HepG2 (cell line): Measurements from ENCODE around the gene EIF2B1. TPM values are rescaled to one million over a fixed set of nuclear protein-coding genes. Genes with fewer than 3 reads are reported as not detected.
A peak's percentile ranks its signal among the peaks of the same experiment; 100 is the strongest.

Source experiments
- ELF4 ChIP-seq: sonication (generic); formaldehyde crosslinking; IDR thresholded peaks from 2 replicates; pipeline ENCODE4 v1.5.0; 2020; ENCODE audit warnings: missing genetic modification reagents, mild to moderate bottlenecking, moderate library complexity, borderline replicate concordance
- HDAC2 ChIP-seq: sonication (generic); formaldehyde crosslinking; IDR thresholded peaks from 2 replicates; pipeline ENCODE4 v1.4.0; 2020; ENCODE audit warnings: missing genetic modification reagents
- IKZF4 ChIP-seq: sonication (generic); formaldehyde crosslinking; IDR thresholded peaks from 2 replicates; pipeline ENCODE4 v1.5.1; 2020; ENCODE audit warnings: borderline replicate concordance, mild to moderate bottlenecking, low read depth, missing genetic modification reagents; ENCODE audit errors: not compliant biosample characterization
- MXD3 ChIP-seq: IDR thresholded peaks from 2 replicates; pipeline ENCODE4 v1.6.1; 2016; ENCODE audit warnings: mild to moderate bottlenecking, missing biosample characterization, missing genetic modification reagents
- POGZ ChIP-seq: sonication (generic); formaldehyde crosslinking; IDR thresholded peaks from 2 replicates; pipeline ENCODE4 v1.4.0; 2020; ENCODE audit warnings: mild to moderate bottlenecking, missing genetic modification reagents
- POLR2AphosphoS5 ChIP-seq: IDR thresholded peaks from 2 replicates; pipeline ENCODE4 v1.6.1; 2012; ENCODE audit warnings: low read depth, low read length
- PPARG ChIP-seq: conservative IDR thresholded peaks from 2 replicates; pipeline ENCODE4 v1.6.1; 2016; ENCODE audit warnings: missing biosample characterization, missing genetic modification reagents
- RARG ChIP-seq: sonication (generic); formaldehyde crosslinking; IDR thresholded peaks from 2 replicates; pipeline ENCODE4 v1.4.0; 2020; ENCODE audit warnings: low read depth, mild to moderate bottlenecking, missing genetic modification reagents
- REL ChIP-seq: sonication (generic); formaldehyde crosslinking; conservative IDR thresholded peaks from 2 replicates; pipeline ENCODE4 v1.8.0; 2022; ENCODE audit warnings: mild to moderate bottlenecking, missing genetic modification reagents, moderate library complexity
- SCMH1 ChIP-seq: sonication (generic); formaldehyde crosslinking; IDR thresholded peaks from 2 replicates; pipeline ENCODE4 v1.9.0; 2021; ENCODE audit warnings: missing genetic modification reagents, mild to moderate bottlenecking, borderline replicate concordance
- SKI ChIP-seq: fragments of 450-650 bp; IDR thresholded peaks from one replicate; pipeline ENCODE4 v1.6.1; 2018; ENCODE audit warnings: mild to moderate bottlenecking; ENCODE audit not compliant: partially characterized antibody
- ZFYVE20 ChIP-seq: sonication (generic); formaldehyde crosslinking; IDR thresholded peaks from 2 replicates; pipeline ENCODE4 v1.8.0; 2023; ENCODE audit warnings: low read depth, mild to moderate bottlenecking, moderate library complexity, missing genetic modification reagents, borderline replicate concordance
- ZNF138 ChIP-seq: sonication (generic); formaldehyde crosslinking; IDR thresholded peaks from 2 replicates; pipeline ENCODE4 v1.5.0; 2020; ENCODE audit warnings: mild to moderate bottlenecking, low read depth, missing genetic modification reagents
- ZNF550 ChIP-seq: sonication (generic); formaldehyde crosslinking; IDR thresholded peaks from 2 replicates; pipeline ENCODE4 v1.4.0; 2020; ENCODE audit warnings: mild to moderate bottlenecking, missing genetic modification reagents, borderline replicate concordance
- ZNF772 ChIP-seq: sonication (generic); formaldehyde crosslinking; IDR thresholded peaks from 2 replicates; pipeline ENCODE4 v1.5.0; 2020; ENCODE audit warnings: mild to moderate bottlenecking, missing genetic modification reagents
- ZSCAN9 ChIP-seq: IDR thresholded peaks from 2 replicates; pipeline ENCODE4 v1.6.1; 2016; ENCODE audit warnings: borderline replicate concordance
- polyA plus RNA-seq, 8 experiments: library from polyadenylated mRNA; depleted of rRNA in 3 of 8; stranded (reverse) in 7 of 8; unstranded in 1 of 8; fragments of >200 nt; fragmentation: Illumina TruSeq in 4 of 8; extraction: Trizol in 4 of 8; gene quantifications; 2 replicates each; pipeline versions ENCODE4 v1.2.1 to v1.2.3, GENCODE V29; 2011 to 2016; ENCODE audit warnings: low read depth in 4 of 8, missing spikeins in 1 of 8, mixed read lengths in 1 of 8; ENCODE audit not compliant: insufficient read depth in 1 of 8
- total RNA-seq, 5 experiments: library from RNA; depleted of rRNA; stranded (reverse); fragments of >200 nt; fragmentation: Illumina TruSeq; extraction: Trizol; gene quantifications; 2 replicates each; pipeline ENCODE4 v1.2.3, GENCODE V29; 2016; ENCODE audit warnings: low read depth in 1 of 5
- TF ChIP-seq, protein P1 (sequence below): conservative IDR thresholded peaks from 2 replicates; pipeline ENCODE4 v1.6.1; 2018; ENCODE audit warnings: missing genetic modification reagents
- TF ChIP-seq, protein P2 (sequence below): sonication (generic); formaldehyde crosslinking; IDR thresholded peaks from 2 replicates; pipeline ENCODE4 v1.4.0; 2020; ENCODE audit warnings: mild to moderate bottlenecking, missing genetic modification reagents
- TF ChIP-seq, protein P3 (sequence below): sonication (generic); formaldehyde crosslinking; IDR thresholded peaks from 2 replicates; pipeline ENCODE4 v1.4.0; 2020; ENCODE audit warnings: missing genetic modification reagents, mild to moderate bottlenecking, borderline replicate concordance
- TF ChIP-seq, protein P4 (sequence below): sonication (generic); formaldehyde crosslinking; IDR thresholded peaks from 2 replicates; pipeline ENCODE4 v1.8.1; 2023; ENCODE audit warnings: mild to moderate bottlenecking, inconsistent platforms, moderate library complexity, missing genetic modification reagents, borderline replicate concordance

EIF2B1 gene
- total and polyA plus RNA-seq, 2 of the 13 experiments (the other 11 are each of a cell fraction or from before 2014, with no cell fraction given): 18.7 to 37.4 TPM

GRCh38 chr12:123601602-123602489 lies 31.6 kb downstream of the EIF2B1 start, which contains the start of gene DDX55 (continued):
- peak; percentile 56; the same call in 1 of the 2 replicates for TF ChIP-seq PPARG
- no peak for TF ChIP-seq ZFYVE20 (CRISPR knock-in tag)
- no peak for TF ChIP-seq SCMH1
- TF ChIP-seq ZNF550 (CRISPR knock-in tag): no peak
- no peak for TF ChIP-seq ELF4
- peak; percentile 92 for TF ChIP-seq POLR2AphosphoS5
- TF ChIP-seq REL (CRISPR knock-in tag): peak; percentile 80
- TF ChIP-seq MXD3 (CRISPR knock-in tag): peak; percentile 97
- TF ChIP-seq POGZ (CRISPR knock-in tag): peak; percentile 94
- peak; percentile 74 for TF ChIP-seq ZNF772 (CRISPR knock-in tag)
- TF ChIP-seq, protein P1, sequence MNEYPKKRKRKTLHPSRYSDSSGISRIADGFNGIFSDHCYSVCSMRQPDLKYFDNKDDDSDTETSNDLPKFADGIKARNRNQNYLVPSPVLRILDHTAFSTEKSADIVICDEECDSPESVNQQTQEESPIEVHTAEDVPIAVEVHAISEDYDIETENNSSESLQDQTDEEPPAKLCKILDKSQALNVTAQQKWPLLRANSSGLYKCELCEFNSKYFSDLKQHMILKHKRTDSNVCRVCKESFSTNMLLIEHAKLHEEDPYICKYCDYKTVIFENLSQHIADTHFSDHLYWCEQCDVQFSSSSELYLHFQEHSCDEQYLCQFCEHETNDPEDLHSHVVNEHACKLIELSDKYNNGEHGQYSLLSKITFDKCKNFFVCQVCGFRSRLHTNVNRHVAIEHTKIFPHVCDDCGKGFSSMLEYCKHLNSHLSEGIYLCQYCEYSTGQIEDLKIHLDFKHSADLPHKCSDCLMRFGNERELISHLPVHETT (CRISPR knock-in tag): peak; percentile 91; the same call in 1 of the 2 replicates
- 0 out of 2 replicates have a peak, but pooled peaks have one; percentile 62 for TF ChIP-seq RARG (CRISPR knock-in tag)
- peak; percentile 92 for TF ChIP-seq IKZF4 (CRISPR knock-in tag)
- TF ChIP-seq, protein P2, sequence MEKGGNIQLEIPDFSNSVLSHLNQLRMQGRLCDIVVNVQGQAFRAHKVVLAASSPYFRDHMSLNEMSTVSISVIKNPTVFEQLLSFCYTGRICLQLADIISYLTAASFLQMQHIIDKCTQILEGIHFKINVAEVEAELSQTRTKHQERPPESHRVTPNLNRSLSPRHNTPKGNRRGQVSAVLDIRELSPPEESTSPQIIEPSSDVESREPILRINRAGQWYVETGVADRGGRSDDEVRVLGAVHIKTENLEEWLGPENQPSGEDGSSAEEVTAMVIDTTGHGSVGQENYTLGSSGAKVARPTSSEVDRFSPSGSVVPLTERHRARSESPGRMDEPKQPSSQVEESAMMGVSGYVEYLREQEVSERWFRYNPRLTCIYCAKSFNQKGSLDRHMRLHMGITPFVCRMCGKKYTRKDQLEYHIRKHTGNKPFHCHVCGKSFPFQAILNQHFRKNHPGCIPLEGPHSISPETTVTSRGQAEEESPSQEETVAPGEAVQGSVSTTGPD (CRISPR knock-in tag): no peak
- TF ChIP-seq ZNF138 (CRISPR knock-in tag): no peak
- TF ChIP-seq, protein P3, sequence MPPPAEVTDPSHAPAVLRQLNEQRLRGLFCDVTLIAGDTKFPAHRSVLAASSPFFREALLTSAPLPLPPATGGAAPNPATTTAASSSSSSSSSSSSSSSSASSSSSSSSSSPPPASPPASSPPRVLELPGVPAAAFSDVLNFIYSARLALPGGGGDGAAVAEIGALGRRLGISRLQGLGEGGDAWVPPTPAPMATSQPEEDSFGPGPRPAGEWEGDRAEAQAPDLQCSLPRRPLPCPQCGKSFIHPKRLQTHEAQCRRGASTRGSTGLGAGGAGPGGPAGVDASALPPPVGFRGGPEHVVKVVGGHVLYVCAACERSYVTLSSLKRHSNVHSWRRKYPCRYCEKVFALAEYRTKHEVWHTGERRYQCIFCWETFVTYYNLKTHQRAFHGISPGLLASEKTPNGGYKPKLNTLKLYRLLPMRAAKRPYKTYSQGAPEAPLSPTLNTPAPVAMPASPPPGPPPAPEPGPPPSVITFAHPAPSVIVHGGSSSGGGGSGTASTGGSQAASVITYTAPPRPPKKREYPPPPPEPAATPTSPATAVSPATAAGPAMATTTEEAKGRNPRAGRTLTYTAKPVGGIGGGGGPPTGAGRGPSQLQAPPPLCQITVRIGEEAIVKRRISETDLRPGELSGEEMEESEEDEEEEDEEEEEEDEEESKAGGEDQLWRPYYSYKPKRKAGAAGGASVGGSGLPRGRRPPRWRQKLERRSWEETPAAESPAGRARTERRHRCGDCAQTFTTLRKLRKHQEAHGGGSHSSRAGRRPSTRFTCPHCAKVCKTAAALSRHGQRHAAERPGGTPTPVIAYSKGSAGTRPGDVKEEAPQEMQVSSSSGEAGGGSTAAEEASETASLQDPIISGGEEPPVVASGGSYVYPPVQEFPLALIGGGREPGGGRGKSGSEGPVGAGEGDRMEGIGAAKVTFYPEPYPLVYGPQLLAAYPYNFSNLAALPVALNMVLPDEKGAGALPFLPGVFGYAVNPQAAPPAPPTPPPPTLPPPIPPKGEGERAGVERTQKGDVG: peak; percentile 48; the same call in 1 of the 2 replicates
- TF ChIP-seq ZSCAN9: peak; percentile 83
- TF ChIP-seq, protein P4, sequence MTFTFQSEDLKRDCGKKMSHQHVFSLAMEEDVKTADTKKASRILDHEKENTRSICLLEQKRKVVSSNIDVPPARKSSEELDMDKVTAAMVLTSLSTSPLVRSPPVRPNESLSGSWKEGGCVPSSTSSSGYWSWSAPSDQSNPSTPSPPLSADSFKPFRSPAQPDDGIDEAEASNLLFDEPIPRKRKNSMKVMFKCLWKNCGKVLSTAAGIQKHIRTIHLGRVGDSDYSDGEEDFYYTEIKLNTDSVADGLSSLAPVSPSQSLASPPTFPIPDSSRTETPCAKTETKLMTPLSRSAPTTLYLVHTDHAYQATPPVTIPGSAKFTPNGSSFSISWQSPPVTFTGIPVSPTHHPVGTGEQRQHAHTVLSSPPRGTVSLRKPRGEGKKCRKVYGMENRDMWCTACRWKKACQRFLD: peak; percentile 89; the same call in 1 of the 2 replicates
- peak; percentile 24 for TF ChIP-seq SKI
- peak; percentile 95 for TF ChIP-seq HDAC2
